Mesenchymal stem cell (in vitro differentiated cells and primary cell): ENCODE data around the gene PAPOLB.
A peak's percentile ranks its signal among the peaks of the same experiment; 100 is the strongest.

Source experiments
- DNase-seq: peaks from one replicate; pipeline ENCODE4 v3.0.0-alpha.2; 2013
- H2AFZ ChIP-seq: one replicate; pipeline ENCODE4 v1.6.1; 2013; ENCODE audit warnings: low read depth, mild to moderate bottlenecking, control low read depth, inconsistent platforms, low read length, moderate library complexity
- H2AK5ac ChIP-seq: 2 replicates; pipeline ENCODE4 v1.6.1; 2013; ENCODE audit warnings: low read length, moderate library complexity, mild to moderate bottlenecking, inconsistent platforms; ENCODE audit not compliant: severe bottlenecking
- H2BK120ac ChIP-seq: one replicate; pipeline ENCODE4 v1.6.1; 2013; ENCODE audit warnings: low read depth, mild to moderate bottlenecking, inconsistent platforms, low read length, moderate library complexity
- H2BK12ac ChIP-seq, 2 experiments: one replicate each; pipeline ENCODE4 v1.6.1; 2013; ENCODE audit warnings: inconsistent platforms in 2 of 2, low read length in 2 of 2, mild to moderate bottlenecking in 2 of 2, moderate library complexity in 2 of 2, control low read depth in 1 of 2
- H2BK15ac ChIP-seq: one replicate; pipeline ENCODE4 v1.6.1; 2013; ENCODE audit warnings: mild to moderate bottlenecking, low read depth, inconsistent platforms; ENCODE audit not compliant: poor library complexity, severe bottlenecking
- H2BK5ac ChIP-seq: 2 replicates; pipeline ENCODE4 v1.6.1; 2013; ENCODE audit warnings: low read depth, mild to moderate bottlenecking, low read length, control low read depth, inconsistent platforms; ENCODE audit not compliant: poor library complexity, severe bottlenecking
- H3K14ac ChIP-seq, 2 experiments: one replicate each; pipeline ENCODE4 v1.6.1; 2013; ENCODE audit warnings: inconsistent platforms in 2 of 2, low read length in 2 of 2, control low read depth in 1 of 2, mild to moderate bottlenecking in 1 of 2, moderate library complexity in 1 of 2
- H3K18ac ChIP-seq, 2 experiments: one replicate each; pipeline ENCODE4 v1.6.1; 2013; ENCODE audit warnings: inconsistent platforms in 2 of 2, low read length in 2 of 2, control low read depth in 1 of 2, low read depth in 1 of 2, mild to moderate bottlenecking in 1 of 2
- H3K23ac ChIP-seq, 2 experiments: one replicate each; pipeline ENCODE4 v1.6.1; 2013; ENCODE audit warnings: inconsistent platforms in 2 of 2, low read length in 2 of 2, mild to moderate bottlenecking in 2 of 2, moderate library complexity in 2 of 2, control low read depth in 1 of 2
- H3K27ac ChIP-seq: 2 replicates; pipeline ENCODE4 v1.5.1; 2013; ENCODE audit warnings: mild to moderate bottlenecking, moderate library complexity, low read length, control low read depth, inconsistent platforms; ENCODE audit not compliant: poor library complexity, severe bottlenecking
- H3K27me3 ChIP-seq, 2 experiments: 2 replicates each; pipeline versions ENCODE4 v1.6.1 to v1.7.0; 2013; ENCODE audit warnings: low read length in 2 of 2, mild to moderate bottlenecking in 2 of 2, moderate library complexity in 2 of 2, control low read depth in 1 of 2, inconsistent platforms in 1 of 2; ENCODE audit not compliant: control insufficient read depth in 1 of 2, insufficient read depth in 1 of 2
- H3K36me3 ChIP-seq, 2 experiments: 2 replicates each; pipeline versions ENCODE4 v1.6.1 to v1.7.0; 2013; ENCODE audit warnings: low read length in 2 of 2, control low read depth in 1 of 2, inconsistent platforms in 1 of 2, low read depth in 1 of 2, mild to moderate bottlenecking in 1 of 2; ENCODE audit not compliant: insufficient read depth in 2 of 2, control insufficient read depth in 1 of 2
- H3K4ac ChIP-seq, 2 experiments: one replicate each; pipeline ENCODE4 v1.6.1; 2013; ENCODE audit warnings: inconsistent platforms in 2 of 2, low read length in 2 of 2, mild to moderate bottlenecking in 2 of 2, moderate library complexity in 2 of 2, control low read depth in 1 of 2, low read depth in 1 of 2
- H3K4me1 ChIP-seq: 2 replicates; pipeline ENCODE4 v1.6.1; 2013; ENCODE audit warnings: low read depth, low read length, control low read depth; ENCODE audit not compliant: control insufficient read depth, insufficient read depth
- H3K4me2 ChIP-seq: 2 replicates; pipeline ENCODE4 v1.6.1; 2013; ENCODE audit warnings: low read length, mild to moderate bottlenecking, inconsistent platforms; ENCODE audit not compliant: poor library complexity, severe bottlenecking
- H3K4me3 ChIP-seq, 2 experiments: 2 replicates each; pipeline versions ENCODE4 v1.5.1 to v1.7.0; 2013; ENCODE audit warnings: low read length in 2 of 2, mild to moderate bottlenecking in 2 of 2, control low read depth in 1 of 2, low read depth in 1 of 2; ENCODE audit not compliant: insufficient read depth in 1 of 2
- H3K79me1 ChIP-seq: replicated peaks from 2 replicates; pipeline ENCODE4 v1.6.1; 2013; ENCODE audit warnings: mild to moderate bottlenecking, control low read depth, low read length, inconsistent platforms; ENCODE audit not compliant: poor library complexity, severe bottlenecking
- H3K9ac ChIP-seq: 2 replicates; pipeline ENCODE4 v1.7.0; 2013; ENCODE audit warnings: mild to moderate bottlenecking, low read length, moderate library complexity
- H3K9me3 ChIP-seq: 2 replicates; pipeline ENCODE4 v1.7.0; 2013; ENCODE audit warnings: mild to moderate bottlenecking, low read length; ENCODE audit not compliant: control insufficient read depth
- H4K8ac ChIP-seq: one replicate; pipeline ENCODE4 v1.6.1; 2013; ENCODE audit warnings: inconsistent platforms, mild to moderate bottlenecking, low read length, moderate library complexity
- H4K91ac ChIP-seq: one replicate; pipeline ENCODE4 v1.6.1; 2013; ENCODE audit warnings: mild to moderate bottlenecking, low read length, inconsistent platforms
- WGBS: methylation state at CpG from one replicate; pipeline ENCODE4 v1.1.7; 2013; ENCODE audit warnings: mixed read lengths; 5-methylcytosine and 5-hydroxymethylcytosine counted together

The PAPOLB gene

GRCh38 chr7:4856336-4857057 lies 5.3 kb downstream of the PAPOLB start:
- Histone ChIP-seq H3K27ac (no peak overlapping the region), H3K4ac (no peak overlapping the region), H3K27me3 (peaks cover 7 to 9% of the 10 kb centered on the region in 2 experiments), H2AFZ (no peak overlapping the region), H2AK5ac (no peak overlapping the region), H3K79me1 (no peaks in the 10 kb centered on the region), H3K4me3 (no peak overlapping the region), H2BK5ac (no peak overlapping the region), H2BK15ac (no peak overlapping the region), H2BK120ac (no peak overlapping the region), H4K8ac (no peak overlapping the region), H3K4me2 (no peak overlapping the region), H3K4me1 (no peaks in the 10 kb centered on the region), H4K91ac (no peak overlapping the region), H3K9ac (no peak overlapping the region), H3K23ac (no peak overlapping the region), H3K36me3 (no peaks in the 10 kb centered on the region), H2BK12ac (no peak overlapping the region), H3K18ac (no peak overlapping the region), H3K14ac (no peak overlapping the region), H3K9me3 (no peaks in the 10 kb centered on the region)
- 39% methylated on average over 3 of the region's 10 CpGs for WGBS
- DNase-seq, result peak; percentile 37

- H3K9me3 ChIP-seq, result peaks cover 5% of the 10 kb centered on the region
- no peak overlapping the region for H2BK5ac ChIP-seq
- H3K79me1 ChIP-seq, result no peaks in the 10 kb centered on the region
- H3K4me2 ChIP-seq, result no peak overlapping the region
- DNase-seq, result peak; percentile 43
- H3K4me3 ChIP-seq, result no peak overlapping the region
- no peak overlapping the region for H4K91ac ChIP-seq
- WGBS, result 32% methylated on average over 3 of the region's 6 CpGs
- no peak overlapping the region for H3K4ac ChIP-seq
- no peak overlapping the region for H2AFZ ChIP-seq
- no peak overlapping the region for H3K14ac ChIP-seq
- H2AK5ac ChIP-seq, result no peak overlapping the region
- H3K4me1 ChIP-seq, result no peaks in the 10 kb centered on the region
- H2BK120ac ChIP-seq, result no peak overlapping the region
- peaks cover under 1 to 5% of the 10 kb centered on the region in 2 experiments for H3K27me3 ChIP-seq
- H3K18ac ChIP-seq, result no peak overlapping the region
- H3K23ac ChIP-seq, result no peak overlapping the region
- no peak overlapping the region for H4K8ac ChIP-seq
- H2BK12ac ChIP-seq, result no peak overlapping the region
- no peak overlapping the region for H2BK15ac ChIP-seq
- H3K36me3 ChIP-seq, result no peaks in the 10 kb centered on the region
- H3K27ac ChIP-seq, result no peak overlapping the region
- H3K9ac ChIP-seq, result no peak overlapping the region
Observed at GRCh38 chr7:4854916-4855315, 6.9 kb downstream of the PAPOLB start.

- H3K27me3 ChIP-seq, result no peaks in the 10 kb centered on the region
- H3K79me1 ChIP-seq, result no peaks in the 10 kb centered on the region
- no peak overlapping the region for H3K23ac ChIP-seq
- H3K9ac ChIP-seq, result no peak overlapping the region
- 73% methylated on average over 5 of the region's 6 CpGs for WGBS
- no peak overlapping the region for H2BK12ac ChIP-seq
- H3K14ac ChIP-seq, result no peak overlapping the region
- no peak overlapping the region for H4K8ac ChIP-seq
- no peak overlapping the region for H2BK15ac ChIP-seq
- H2BK5ac ChIP-seq, result no peak overlapping the region
- no peak overlapping the region for H4K91ac ChIP-seq
- peaks cover 5% of the 10 kb centered on the region for H3K9me3 ChIP-seq
- no peak overlapping the region for H2AK5ac ChIP-seq
- H3K18ac ChIP-seq, result no peak overlapping the region
- no peaks in the 10 kb centered on the region for H3K4me1 ChIP-seq
- no peak overlapping the region for H3K27ac ChIP-seq
- H3K4ac ChIP-seq, result no peak overlapping the region
- no peak overlapping the region for H2BK120ac ChIP-seq
- H3K4me2 ChIP-seq, result no peak overlapping the region
- H2AFZ ChIP-seq, result no peak overlapping the region
- DNase-seq, result peak; percentile 42
- no peak overlapping the region for H3K4me3 ChIP-seq
- no peaks in the 10 kb centered on the region for H3K36me3 ChIP-seq
Observed at GRCh38 chr7:4851459-4852422, 10.1 kb downstream of the PAPOLB start.

GRCh38 chr7:4850262-4850795 lies 11.5 kb downstream of the PAPOLB start:
- H3K14ac ChIP-seq, result no peak overlapping the region
- no peak overlapping the region for H2BK12ac ChIP-seq
- H2AK5ac ChIP-seq, result no peak overlapping the region
- H3K79me1 ChIP-seq, result no peaks in the 10 kb centered on the region
- no peak overlapping the region for H4K91ac ChIP-seq
- H2BK120ac ChIP-seq, result no peak overlapping the region
- no peak overlapping the region for H3K18ac ChIP-seq
- 80% methylated on average over 8 of the region's 8 CpGs for WGBS
- H3K9me3 ChIP-seq, result peaks cover 5% of the 10 kb centered on the region
- H2BK15ac ChIP-seq, result peak overlapping the region; percentile 6
- H3K27me3 ChIP-seq, result peaks cover 0 to 6% of the 10 kb centered on the region in 2 experiments
- no peak overlapping the region for H2BK5ac ChIP-seq
- no peak overlapping the region for H4K8ac ChIP-seq
- no peak overlapping the region for H3K23ac ChIP-seq
- no peak overlapping the region for H3K4ac ChIP-seq
- no peak overlapping the region for H3K4me3 ChIP-seq
- DNase-seq, result no peak
- H3K9ac ChIP-seq, result no peak overlapping the region
- no peaks in the 10 kb centered on the region for H3K4me1 ChIP-seq
- H3K36me3 ChIP-seq, result no peaks in the 10 kb centered on the region
- H2AFZ ChIP-seq, result no peak overlapping the region
- no peak overlapping the region for H3K27ac ChIP-seq
- H3K4me2 ChIP-seq, result no peak overlapping the region
